Lower lobe of right lung (tissue), 2 donors: Measurements from ENCODE around the gene RTP5. TPM values are rescaled to one million over a fixed set of nuclear protein-coding genes. Genes with fewer than 3 reads are reported as not detected.

Experiments used
- ATAC-seq, 2 donors: fragments of 200-7000 bp; cut with Tn5 transposase; one replicate each; pipeline ENCODE4 v1.9.1; 2020 to 2022; ENCODE audit warnings: mild to moderate bottlenecking in 2 of 2, moderate library complexity in 2 of 2
- DNase-seq: peaks from one replicate; pipeline ENCODE4 v3.0.0-alpha.2; 2020
- H3K27ac ChIP-seq: fragments of 200-600 bp; one replicate; pipeline ENCODE4 v1.8.0; 2022
- H3K27me3 ChIP-seq: fragments of 200-600 bp; one replicate; pipeline ENCODE4 v1.8.0; 2022; ENCODE audit warnings: low read depth
- H3K36me3 ChIP-seq: fragments of 200-600 bp; one replicate; pipeline ENCODE4 v1.8.0; 2022; ENCODE audit warnings: mild to moderate bottlenecking
- H3K4me1 ChIP-seq: fragments of 200-600 bp; one replicate; pipeline ENCODE4 v1.8.0; 2022
- H3K4me3 ChIP-seq: fragments of 200-600 bp; one replicate; pipeline ENCODE4 v1.8.0; 2022; ENCODE audit warnings: mild to moderate bottlenecking
- H3K9me3 ChIP-seq: fragments of 200-600 bp; one replicate; pipeline ENCODE4 v1.8.0; 2022
- CTCF ChIP-seq: fragments of 200-600 bp; IDR thresholded peaks from one replicate; pipeline ENCODE4 v1.8.0; 2022; ENCODE audit warnings: antibody characterized with exemption, mild to moderate bottlenecking
- intact Hi-C: fragments of 100-400 bp; cut with DNase I; formaldehyde crosslinking; loops from one replicate; pipeline ENCODE4 v1.11.0; 2022
- total RNA-seq: library from RNA; stranded (reverse); fragmentation: NEBNext Ultra II Directional; extraction: Animal tissue kit (Norgen Biotek cat#: 25700); gene quantifications from one replicate; pipeline ENCODE4 v1.2.1, GENCODE V29; 2021
- donor health status: DM: no; HTN: yes; CAD: no; lungs with severe emphysema.

Gene RTP5
- total RNA-seq, 1 donor from 2014 or later = not detected

GRCh38 chr2:241882091-241882625 is 12.6 kb downstream of the RTP5 start:
- Histone ChIP-seq H3K27me3 (no peaks in the 10 kb centered on the region), H3K9me3 (no peaks in the 10 kb centered on the region), H3K4me3 (peak overlapping the region; percentile 51), H3K4me1 (peaks cover 22% of the 10 kb centered on the region), H3K36me3 (no peaks in the 10 kb centered on the region), H3K27ac (peak overlapping the region; percentile 77)
- intact Hi-C loops = no loop called here
- ATAC-seq = peak; percentile 0 to 13
- no peak for DNase-seq
- TF ChIP-seq CTCF = no peak

GRCh38 chr2:241884951-241885290 is 15.4 kb downstream of the RTP5 start:
- no peaks in the 10 kb centered on the region for H3K9me3 ChIP-seq
- peaks cover 22% of the 10 kb centered on the region for H3K4me1 ChIP-seq
- ATAC-seq = no peak
- no peak for DNase-seq
- intact Hi-C loops = no loop called here
- H3K4me3 ChIP-seq = no peak overlapping the region
- H3K36me3 ChIP-seq = no peaks in the 10 kb centered on the region
- TF ChIP-seq CTCF = no peak
- H3K27me3 ChIP-seq = no peaks in the 10 kb centered on the region
- H3K27ac ChIP-seq = no peak overlapping the region

DNA sequence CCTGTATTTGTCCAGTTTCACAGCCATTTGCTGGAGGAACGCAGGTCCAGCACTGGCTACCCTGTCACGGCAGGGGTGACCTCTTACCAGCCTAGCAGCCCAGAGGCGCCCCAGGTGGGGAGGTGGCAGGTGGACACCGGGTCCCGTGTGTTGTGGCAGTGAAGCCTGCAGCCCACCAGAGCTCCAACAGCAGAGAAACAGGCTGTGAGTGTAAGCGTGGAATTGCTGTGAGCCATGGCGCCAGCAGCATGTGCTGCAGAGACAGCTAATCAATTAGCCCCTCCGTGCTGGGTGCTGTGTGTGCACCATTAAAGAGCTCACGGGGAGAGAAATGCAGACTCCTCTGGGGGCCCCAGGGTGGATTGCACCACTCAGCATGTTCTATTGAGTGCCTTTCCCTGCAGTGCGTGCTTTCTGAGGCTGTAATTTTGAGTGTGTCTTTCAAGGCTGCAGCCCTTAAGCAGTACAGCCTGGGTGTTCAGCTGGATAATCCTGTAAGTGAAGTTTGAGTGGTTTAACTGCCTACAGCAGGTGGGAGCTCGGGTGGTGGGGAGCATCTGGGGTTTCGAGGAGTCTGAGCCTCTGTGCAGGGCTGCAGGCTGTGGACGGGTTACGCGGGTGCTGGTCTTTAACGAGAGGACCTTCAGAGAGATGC is 15.9 kb downstream of the RTP5 start:
- no peaks in the 10 kb centered on the region for H3K9me3 ChIP-seq
- no peaks in the 10 kb centered on the region for H3K36me3 ChIP-seq
- H3K27me3 ChIP-seq = no peaks in the 10 kb centered on the region
- TF ChIP-seq CTCF = no peak
- ATAC-seq (no peak), DNase-seq (no peak)
- H3K4me1 ChIP-seq = peaks cover 22% of the 10 kb centered on the region
- no peak overlapping the region for H3K4me3 ChIP-seq
- intact Hi-C loops = no loop called here
- H3K27ac ChIP-seq = no peak overlapping the region

DNA sequence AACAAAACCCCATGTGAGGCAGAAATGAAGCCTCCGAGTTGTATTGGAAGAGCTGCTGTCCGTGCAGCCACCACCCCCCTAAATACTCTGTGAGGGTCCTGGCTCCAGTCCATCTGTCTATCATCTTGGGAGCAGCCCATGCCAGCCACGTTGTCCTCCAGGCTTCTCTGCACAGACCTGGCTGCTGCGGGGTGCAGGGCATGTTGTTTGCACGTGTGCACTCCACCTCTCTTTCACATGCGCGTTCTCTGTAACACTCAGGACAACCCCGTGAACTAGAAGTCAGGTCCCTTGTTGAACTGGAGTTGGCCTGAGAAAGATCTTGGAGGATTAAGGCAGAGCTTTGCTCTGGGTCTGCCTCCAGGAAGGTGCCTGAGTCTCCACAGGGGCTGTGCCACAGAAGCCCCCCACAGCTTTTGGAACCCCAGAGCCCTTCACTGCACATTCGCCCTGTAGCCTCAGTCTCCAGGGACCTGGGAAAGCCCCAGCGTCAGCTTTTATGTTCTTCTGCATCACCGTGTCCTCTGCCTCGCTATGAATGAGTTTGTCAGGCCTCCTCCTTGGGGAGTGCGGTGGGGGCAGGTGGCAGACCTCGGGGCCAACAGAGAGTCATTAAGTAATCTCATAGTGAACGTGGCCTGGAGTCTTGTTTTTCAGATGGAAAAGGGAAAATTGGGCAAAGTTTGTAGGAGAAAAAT is 16.6 kb downstream of the RTP5 start:
- Histone ChIP-seq H3K36me3 (no peaks in the 10 kb centered on the region), H3K27me3 (no peaks in the 10 kb centered on the region), H3K4me3 (no peak overlapping the region), H3K9me3 (no peaks in the 10 kb centered on the region), H3K4me1 (peaks cover 17% of the 10 kb centered on the region), H3K27ac (no peak overlapping the region)
- no peak for TF ChIP-seq CTCF
- ATAC-seq = no peak
- intact Hi-C loops = no loop called here
- no peak for DNase-seq

DNA sequence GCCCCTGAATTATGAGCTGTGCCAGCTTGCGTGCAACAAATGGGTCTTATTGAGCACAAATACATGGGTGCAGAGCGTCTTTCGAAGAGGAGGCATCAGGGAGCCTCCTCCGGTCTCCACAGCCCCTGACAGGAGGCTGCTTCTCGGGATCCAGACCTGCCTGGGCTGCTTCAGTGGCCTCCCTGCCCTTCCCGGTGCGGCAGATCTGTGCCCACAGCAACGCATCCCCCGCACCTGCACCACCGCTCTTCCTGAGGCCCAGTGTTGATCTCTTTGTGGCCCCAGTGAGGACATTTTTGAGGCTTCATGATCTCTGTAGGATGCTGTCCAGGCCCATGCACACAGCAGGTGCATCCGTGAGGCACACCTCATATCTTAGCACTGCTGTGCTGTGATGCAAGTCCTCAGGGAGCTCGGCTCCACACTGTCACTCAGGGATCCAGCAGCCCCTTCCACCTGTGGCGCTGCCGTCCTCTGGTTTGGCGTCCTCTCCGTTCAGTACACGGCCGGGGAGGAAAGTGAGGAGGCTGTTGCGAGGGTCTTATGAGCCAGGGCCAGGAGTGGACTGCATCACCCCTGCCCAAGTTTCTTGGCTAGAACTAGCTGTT is 17.4 kb downstream of the RTP5 start:
- H3K4me1 ChIP-seq = peaks cover 14% of the 10 kb centered on the region
- H3K9me3 ChIP-seq = no peaks in the 10 kb centered on the region
- DNase-seq (no peak), ATAC-seq (no peak)
- no peak for TF ChIP-seq CTCF
- H3K36me3 ChIP-seq = no peaks in the 10 kb centered on the region
- H3K27ac ChIP-seq = no peak overlapping the region
- no peak overlapping the region for H3K4me3 ChIP-seq
- no peaks in the 10 kb centered on the region for H3K27me3 ChIP-seq
- intact Hi-C loops = no loop called here
